Ureter (tissue), 1 donor: Measurements from ENCODE around the gene TRDN. TPM values are rescaled to one million over a fixed set of nuclear protein-coding genes. Genes with fewer than 3 reads are reported as not detected.

Experiments used
- DNase-seq: peaks from one replicate; pipeline ENCODE4 v3.0.0-alpha.2; 2020; ENCODE audit warnings: low spot score
- total RNA-seq: library from RNA; stranded (reverse); gene quantifications from one replicate; pipeline ENCODE4 v1.2.4, GENCODE V29; 2023
- donor health status: DM: yes; HTN: yes; CAD: no.

TRDN gene
- 0.44 TPM for total RNA-seq

GRCh38 chr6:123636782-123637181 lies at the start of gene TRDN:
TRDN (minus strand) TSS chr6:123636950; CDS start chr6:123636775, 175 bp downstream.
- no peak for DNase-seq

DNA sequence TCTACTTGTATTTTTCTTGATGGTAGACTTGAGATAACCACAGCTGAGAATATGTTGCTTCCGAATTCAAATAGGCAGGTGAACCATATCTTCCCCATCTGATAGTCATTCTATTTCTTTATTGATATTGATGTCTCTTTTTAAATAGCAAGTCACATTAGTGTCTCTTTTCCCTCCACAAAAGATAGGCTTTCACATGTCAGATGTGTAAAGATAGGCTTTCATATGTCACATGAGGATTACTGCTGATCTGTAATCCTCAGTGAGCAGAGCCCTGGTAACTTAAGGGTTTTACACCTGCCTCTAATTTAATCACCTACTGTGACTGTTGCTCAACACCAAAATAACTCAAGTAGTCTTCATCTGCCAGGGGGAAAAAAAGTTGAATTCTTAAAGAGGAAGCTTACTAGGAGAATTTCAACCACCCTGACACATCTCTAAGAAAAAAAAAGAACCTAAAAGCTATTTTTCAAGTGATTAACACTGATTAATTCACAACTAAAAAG lies 45.3 kb upstream of the TRDN start:
- DNase-seq = no peak

DNA sequence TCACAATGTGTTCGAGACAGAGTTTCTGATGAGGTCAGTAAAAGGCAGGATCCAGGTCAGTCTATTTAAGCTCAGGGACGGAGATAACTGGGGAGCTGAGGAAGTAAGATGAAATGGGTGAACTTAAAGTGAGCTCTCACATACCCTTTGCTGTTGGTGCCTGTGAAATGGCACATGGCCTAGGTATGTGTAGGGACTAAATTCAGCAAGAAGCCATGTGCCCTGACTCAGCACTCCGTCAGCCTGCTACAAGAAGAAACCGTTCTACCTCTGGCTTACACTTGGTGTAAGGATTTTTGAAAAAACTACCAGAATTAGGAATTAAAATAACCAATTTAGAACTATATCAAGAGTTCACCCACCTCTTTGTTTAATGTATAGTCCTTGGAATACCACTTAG lies 41.1 kb upstream of the TRDN start:
- no peak for DNase-seq

- no peak for DNase-seq
These were observed 40.0 kb upstream of the TRDN start for GRCh38 chr6:123676793-123677192.

GRCh38 chr6:123668965-123669591 lies 32.3 kb upstream of the TRDN start:
- DNase-seq = no peak

DNA sequence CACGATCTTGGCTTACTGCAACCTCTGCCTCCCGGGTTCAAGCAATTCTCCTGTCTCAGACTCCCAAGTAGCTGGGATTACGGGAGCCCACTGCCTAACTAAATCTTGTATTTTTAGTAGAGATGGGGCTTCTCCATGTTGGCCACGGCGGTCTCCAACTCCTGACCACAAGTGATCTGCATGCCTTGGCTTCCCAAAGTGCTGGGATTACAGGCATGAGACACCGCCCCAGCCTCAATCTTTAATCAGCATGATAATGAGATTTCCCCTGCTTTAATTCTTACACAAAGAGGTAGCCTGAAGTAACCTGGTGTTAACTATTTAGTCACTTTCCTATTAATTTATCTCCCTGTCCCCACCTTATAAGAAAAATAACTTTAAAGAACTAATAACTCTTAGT lies 31.3 kb upstream of the TRDN start:
- DNase-seq = no peak

DNA sequence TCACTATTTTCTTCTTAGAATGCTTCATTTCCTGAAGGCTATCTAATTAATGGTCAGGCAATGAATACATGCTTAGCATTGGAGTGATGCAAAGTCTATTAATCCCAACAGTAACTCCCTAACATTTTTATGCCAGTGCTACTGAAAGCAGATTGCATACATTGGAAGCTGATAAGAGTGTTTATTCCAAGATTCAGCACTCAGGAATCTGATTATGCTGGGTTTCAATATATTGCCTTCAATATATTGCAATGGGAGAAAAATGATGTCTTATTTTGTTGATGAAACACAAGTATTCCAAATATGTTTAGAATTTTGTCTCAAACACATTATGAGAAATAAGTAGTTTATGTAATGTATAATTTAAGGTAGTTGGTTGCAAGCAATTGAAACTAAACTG lies 26.7 kb upstream of the TRDN start:
- no peak for DNase-seq

DNA sequence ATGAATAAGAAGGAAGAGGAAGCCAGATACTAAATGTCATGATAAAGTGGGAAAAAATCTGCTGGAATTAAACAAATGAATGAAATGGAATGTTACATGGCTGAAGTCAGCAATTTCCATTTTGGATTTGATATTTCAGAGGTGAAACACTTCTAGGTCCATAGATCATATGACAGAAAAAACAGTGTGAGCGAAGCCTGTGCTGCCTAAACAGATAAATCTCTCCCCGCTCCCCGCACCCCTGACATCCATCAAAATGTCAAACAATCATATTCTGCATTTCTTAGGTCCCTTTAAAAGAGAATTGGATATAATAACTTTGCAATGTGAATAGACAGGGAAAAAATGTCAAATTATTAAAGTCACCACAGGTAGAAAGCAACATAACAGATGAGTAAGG lies 26.0 kb upstream of the TRDN start:
- no peak for DNase-seq

DNA sequence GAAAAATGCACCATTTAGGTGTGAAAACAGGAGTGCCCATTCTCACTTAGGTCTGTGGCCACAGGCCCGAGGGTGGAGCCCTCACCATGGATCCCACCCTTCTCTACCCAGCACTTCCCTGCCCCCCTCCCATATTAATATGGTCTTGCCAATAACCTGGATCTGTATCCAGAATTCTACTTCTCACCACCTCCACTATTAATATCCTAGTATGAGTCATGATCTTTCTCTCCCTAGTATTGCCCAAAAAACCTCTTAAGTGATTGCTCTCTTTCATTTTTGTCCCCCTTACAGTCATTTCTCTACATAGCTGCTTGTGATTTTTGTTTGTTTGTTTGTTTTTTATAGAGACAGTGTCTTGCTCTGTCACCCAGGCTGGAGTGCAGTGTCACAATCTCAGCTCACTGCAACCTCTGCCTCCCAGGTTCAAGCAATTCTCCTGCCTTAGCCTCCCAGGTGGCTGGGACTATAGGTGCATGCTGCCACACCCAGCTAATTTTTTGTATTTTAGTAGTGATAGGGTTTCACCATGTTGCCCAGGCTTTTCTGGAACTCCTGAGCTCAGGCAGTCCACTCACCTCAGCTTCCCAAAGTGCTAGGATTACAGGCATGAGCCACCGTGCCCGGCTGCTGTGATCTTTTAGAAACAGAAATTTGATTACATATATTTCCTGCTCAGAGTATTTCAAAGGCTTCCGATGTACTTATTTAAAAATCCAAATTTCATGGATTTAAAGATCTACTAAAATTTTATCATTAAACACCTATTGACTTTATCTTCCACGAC lies 24.5 kb upstream of the TRDN start:
- DNase-seq = no peak

DNA sequence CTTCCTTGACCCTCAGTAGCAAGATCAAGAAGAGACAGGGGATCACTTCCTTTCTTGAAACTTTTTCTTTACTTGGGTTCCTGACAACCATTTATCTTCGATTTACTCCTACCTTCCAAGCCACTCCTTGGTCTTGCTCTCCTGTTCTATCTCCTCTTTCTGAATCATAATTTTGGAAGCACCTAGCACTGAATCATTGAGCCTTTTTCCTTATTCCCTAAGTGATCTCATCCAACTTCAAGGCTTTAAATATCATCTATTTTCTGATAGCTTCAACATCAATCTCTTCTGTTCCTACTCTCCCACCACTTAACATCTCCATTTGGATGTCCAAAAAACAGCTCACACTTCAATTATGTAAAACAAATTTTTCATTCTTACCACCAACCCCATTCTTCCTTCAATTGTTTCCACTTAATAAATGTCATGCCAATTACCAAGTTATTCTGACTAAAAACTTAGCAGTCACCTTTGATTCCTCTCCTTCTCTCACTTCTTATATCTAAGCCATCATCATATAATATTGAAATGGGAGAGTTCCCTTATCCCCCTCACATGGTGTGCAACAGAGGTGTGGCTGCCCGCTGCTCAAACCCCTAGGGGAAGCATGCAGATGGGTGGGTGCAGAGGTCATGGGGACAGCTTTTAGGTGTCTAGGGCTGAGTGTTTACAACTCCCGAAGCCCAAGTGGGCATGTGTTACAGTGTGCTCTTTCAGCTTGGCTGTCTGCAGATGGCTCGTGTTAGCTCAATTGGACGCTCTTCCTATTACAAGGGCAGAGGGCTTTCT lies 23.4 kb upstream of the TRDN start:
- no peak for DNase-seq

DNA sequence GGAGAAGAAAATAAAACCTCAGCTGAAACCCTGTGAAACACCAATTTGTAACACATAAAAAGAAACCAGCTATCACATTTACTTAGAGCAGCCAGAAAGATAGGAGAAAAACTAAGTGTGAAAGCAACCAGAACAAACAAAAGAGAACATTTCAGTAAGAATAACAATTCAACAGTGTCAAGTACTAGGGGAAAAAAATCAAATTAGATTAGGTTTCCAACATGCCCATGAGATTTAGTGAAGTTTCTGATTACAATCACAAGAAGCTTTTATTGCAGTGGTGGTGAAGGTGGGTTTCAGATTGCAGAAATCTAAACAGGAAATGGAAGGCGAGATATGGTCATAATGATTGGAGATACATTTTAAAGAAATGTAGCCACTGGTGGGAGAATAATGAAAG lies 22.1 kb upstream of the TRDN start:
- DNase-seq = no peak

DNA sequence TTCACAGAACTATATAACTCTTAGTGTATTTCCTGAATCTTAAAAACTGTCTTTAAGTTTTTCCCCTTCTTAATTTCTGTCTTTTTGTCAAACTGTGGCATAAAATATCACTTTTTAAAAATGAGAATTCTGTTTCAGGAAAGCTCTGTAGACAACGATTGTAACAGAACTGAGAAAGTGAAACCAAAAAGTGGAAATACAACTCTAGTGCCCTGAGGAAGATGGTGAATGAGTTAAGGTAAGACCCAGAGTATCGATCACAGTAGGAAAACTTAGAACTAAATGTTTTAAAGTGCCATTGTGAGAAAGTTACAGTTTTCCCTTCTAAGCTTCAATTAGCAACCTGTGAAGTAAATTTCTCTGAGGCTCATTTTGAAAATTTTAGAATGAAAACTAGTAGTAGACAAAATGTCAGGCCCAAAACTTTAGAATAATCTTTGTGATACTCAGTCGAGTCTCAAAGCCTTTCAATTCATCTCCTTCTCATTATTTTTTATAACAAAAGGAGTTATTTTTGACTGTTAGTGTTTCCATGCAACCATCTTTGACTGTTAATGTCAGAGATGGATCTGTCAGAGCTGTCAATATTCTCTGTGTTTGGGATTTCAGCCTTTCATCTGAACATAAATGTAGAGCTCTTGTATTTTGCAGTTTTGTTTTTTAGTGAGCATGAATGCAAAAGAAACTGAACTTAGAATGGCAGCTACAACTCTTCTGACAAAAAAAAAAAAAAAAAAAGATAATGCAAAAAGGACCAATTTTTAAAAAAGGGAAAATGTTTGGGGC lies 19.0 kb upstream of the TRDN start:
- no peak for DNase-seq

- DNase-seq = no peak
These were observed 12.0 kb upstream of the TRDN start for GRCh38 chr6:123648723-123649122.

- DNase-seq = no peak
These were observed 11.3 kb upstream of the TRDN start for GRCh38 chr6:123648020-123648580.

- DNase-seq = no peak
These were observed 4.7 kb upstream of the TRDN start for GRCh38 chr6:123641497-123641896.

GRCh38 chr6:123640567-123641187 lies 3.9 kb upstream of the TRDN start:
- DNase-seq = no peak

GRCh38 chr6:123638865-123639264 lies 2.1 kb upstream of the TRDN start:
- DNase-seq = no peak

DNA sequence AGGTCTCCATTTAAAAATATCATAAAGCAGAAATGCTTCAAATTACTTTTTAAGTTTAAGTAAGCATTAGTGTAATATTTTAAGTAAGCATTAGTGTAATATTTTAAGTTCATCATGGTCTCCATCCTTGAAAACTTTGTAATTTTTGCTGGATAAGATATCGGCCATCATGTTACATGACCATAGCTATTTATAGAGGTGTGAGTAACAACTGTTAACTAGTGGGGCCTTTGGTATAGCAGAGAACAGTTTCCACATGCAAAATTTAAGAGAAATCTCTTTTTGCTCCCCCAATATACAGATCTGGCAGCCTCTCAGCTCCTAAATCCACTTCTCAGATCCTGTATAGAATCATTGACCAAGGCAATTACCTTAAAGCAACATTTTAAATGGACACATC lies 468 bp downstream of the TRDN start:
- no peak for DNase-seq

- DNase-seq = no peak
These were observed 1.2 kb downstream of the TRDN start for GRCh38 chr6:123635567-123635966.

GRCh38 chr6:123635144-123635543 lies 1.6 kb downstream of the TRDN start:
- DNase-seq = no peak

GRCh38 chr6:123632641-123633040 lies 4.1 kb downstream of the TRDN start:
- no peak for DNase-seq
